OCI-LY1 (cell line): Measurements from ENCODE around the gene FMO2.

ENCODE experiments used
- H2AFZ ChIP-seq: fragments of 200-600 bp; sonication (generic), shearing (Covaris generic); 2 replicates; pipeline ENCODE4 v1.6.0; 2014; ENCODE audit warnings: antibody characterized with exemption, mild to moderate bottlenecking, low read length
- H3F3A ChIP-seq: fragments of 200-600 bp; sonication (generic), shearing (Covaris generic); 2 replicates; pipeline ENCODE4 v1.6.0; 2014; ENCODE audit warnings: mild to moderate bottlenecking, antibody characterized with exemption, low read length, moderate library complexity; ENCODE audit not compliant: insufficient read depth
- H3K27ac ChIP-seq: fragments of 200-600 bp; sonication (generic); 2 replicates; pipeline ENCODE4 v1.5.1; 2014; ENCODE audit warnings: low read length, mixed run types, mild to moderate bottlenecking, low read depth; ENCODE audit not compliant: poor library complexity, severe bottlenecking
- H3K27me3 ChIP-seq: fragments of 200-600 bp; sonication (generic); 2 replicates; pipeline ENCODE4 v1.6.0; 2014; ENCODE audit warnings: antibody characterized with exemption, mild to moderate bottlenecking, low read length, moderate library complexity; ENCODE audit not compliant: insufficient read depth
- H3K36me3 ChIP-seq: fragments of 200-600 bp; sonication (generic); 2 replicates; pipeline ENCODE4 v1.6.1; 2014; ENCODE audit warnings: mild to moderate bottlenecking, antibody characterized with exemption, low read length, moderate library complexity, mixed read lengths; ENCODE audit not compliant: insufficient read depth
- H3K4me1 ChIP-seq: fragments of 200-600 bp; sonication (generic); 2 replicates; pipeline ENCODE4 v1.5.1; 2014; ENCODE audit warnings: mild to moderate bottlenecking, low read length, moderate library complexity; ENCODE audit not compliant: insufficient read depth, severe bottlenecking
- H3K4me2 ChIP-seq: fragments of 200-600 bp; sonication (generic), shearing (Covaris generic); 2 replicates; pipeline ENCODE4 v1.6.1; 2014; ENCODE audit warnings: low read length
- H3K4me3 ChIP-seq: fragments of 200-600 bp; sonication (generic); 2 replicates; pipeline ENCODE4 v1.5.1; 2014; ENCODE audit warnings: low read length, low read depth, mild to moderate bottlenecking, mixed read lengths; ENCODE audit not compliant: poor library complexity, severe bottlenecking
- H3K79me2 ChIP-seq: fragments of 200-600 bp; shearing (Covaris generic); 2 replicates; pipeline ENCODE4 v1.6.1; 2016; ENCODE audit warnings: mixed run types, low read length, mixed read lengths; ENCODE audit not compliant: insufficient read depth
- H3K9ac ChIP-seq: fragments of 200-600 bp; sonication (generic), shearing (Covaris generic); 2 replicates; pipeline ENCODE4 v1.6.1; 2014; ENCODE audit warnings: mild to moderate bottlenecking, low read length, mixed read lengths
- H3K9me2 ChIP-seq: fragments of 200-600 bp; sonication (generic), shearing (Covaris generic); 2 replicates; pipeline ENCODE4 v1.6.1; 2014; ENCODE audit warnings: low read depth, mild to moderate bottlenecking, low read length, mixed read lengths
- H3K9me3 ChIP-seq: fragments of 200-600 bp; shearing (Covaris generic); 2 replicates; pipeline ENCODE4 v1.6.1; 2014; ENCODE audit warnings: low read length, mixed read lengths
- H4K20me1 ChIP-seq: fragments of 200-600 bp; sonication (generic), shearing (Covaris generic); 2 replicates; pipeline ENCODE4 v1.6.0; 2016; ENCODE audit warnings: mild to moderate bottlenecking, low read length; ENCODE audit not compliant: insufficient read depth
- CTCF ChIP-seq: fragments of 200-600 bp; sonication (generic), shearing (Covaris generic); IDR thresholded peaks from 2 replicates; pipeline ENCODE4 v1.5.1; 2017; ENCODE audit warnings: mild to moderate bottlenecking, antibody characterized with exemption, low read length, moderate library complexity, mixed read lengths
- EZH2 ChIP-seq: fragments of 200-600 bp; sonication (generic), shearing (Covaris generic); IDR thresholded peaks from 2 replicates; pipeline ENCODE4 v1.8.0; 2017; ENCODE audit warnings: borderline replicate concordance, mixed run types, mild to moderate bottlenecking, antibody characterized with exemption, low read length, moderate library complexity, mixed read lengths

FMO2 gene

GRCh38 chr1:171210355-171210754, 25.3 kb downstream of the FMO2 start:
- H3K9ac ChIP-seq: no peak overlapping the region
- TF ChIP-seq EZH2 (no peak), CTCF (no peak)

GRCh38 chr1:171212607-171213351, 27.7 kb downstream of the FMO2 start:
- no peak overlapping the region for H3K27ac ChIP-seq
- no peaks in the 10 kb centered on the region for H3K9me2 ChIP-seq
- no peak overlapping the region for H2AFZ ChIP-seq
- no peak for TF ChIP-seq CTCF
- TF ChIP-seq EZH2: no peak
- H3K4me3 ChIP-seq: no peak overlapping the region
- H3F3A ChIP-seq: no peaks in the 10 kb centered on the region
- H3K4me2 ChIP-seq: no peak overlapping the region; the same call in 1 of the 2 replicates
- no peaks in the 10 kb centered on the region for H3K4me1 ChIP-seq
- no peaks in the 10 kb centered on the region for H3K27me3 ChIP-seq
- H3K79me2 ChIP-seq: no peaks in the 10 kb centered on the region
- H3K36me3 ChIP-seq: no peaks in the 10 kb centered on the region
- H4K20me1 ChIP-seq: no peaks in the 10 kb centered on the region
- H3K9ac ChIP-seq: no peak overlapping the region
- no peaks in the 10 kb centered on the region for H3K9me3 ChIP-seq

More at GRCh38 chr1:171210355-171210754, 25.3 kb downstream of the FMO2 start:
- Histone ChIP-seq H3F3A (no peaks in the 10 kb centered on the region), H3K27ac (no peak overlapping the region), H3K9me2 (no peaks in the 10 kb centered on the region), H3K4me1 (no peaks in the 10 kb centered on the region), H3K4me3 (no peak overlapping the region), H2AFZ (no peak overlapping the region), H3K9me3 (no peaks in the 10 kb centered on the region), H3K27me3 (no peaks in the 10 kb centered on the region), H4K20me1 (no peaks in the 10 kb centered on the region), H3K79me2 (no peaks in the 10 kb centered on the region), H3K36me3 (no peaks in the 10 kb centered on the region), H3K4me2 (no peak overlapping the region)

GRCh38 chr1:171213559-171214454, 28.7 kb downstream of the FMO2 start:
- H3K4me2 ChIP-seq: no peak overlapping the region
- no peak overlapping the region for H3K4me3 ChIP-seq
- H3K36me3 ChIP-seq: no peaks in the 10 kb centered on the region
- no peak overlapping the region for H3K9ac ChIP-seq
- no peaks in the 10 kb centered on the region for H3K27me3 ChIP-seq
- H3F3A ChIP-seq: no peaks in the 10 kb centered on the region
- H3K27ac ChIP-seq: no peak overlapping the region
- no peaks in the 10 kb centered on the region for H3K79me2 ChIP-seq
- H3K4me1 ChIP-seq: no peaks in the 10 kb centered on the region
- H3K9me2 ChIP-seq: no peaks in the 10 kb centered on the region
- TF ChIP-seq CTCF (no peak), EZH2 (no peak)
- no peaks in the 10 kb centered on the region for H4K20me1 ChIP-seq
- H2AFZ ChIP-seq: no peak overlapping the region
- no peaks in the 10 kb centered on the region for H3K9me3 ChIP-seq
